Right atrium auricular region (tissue), 2 donors: ENCODE data around the gene KCNMA1. TPM values are rescaled to one million over a fixed set of nuclear protein-coding genes. Genes with fewer than 3 reads are reported as not detected.

Experiments used
- DNase-seq: peaks from one replicate; pipeline ENCODE4 v3.0.0-alpha.2; 2019; ENCODE audit warnings: low spot score
- H3K27ac ChIP-seq, 2 donors: fragments of 200-600 bp; sonication (generic); 1 replicate in 1 of 2; 2 replicates in 1 of 2; pipeline ENCODE4 v1.5.1; 2016 to 2019
- H3K27me3 ChIP-seq, 2 donors: fragments of 200-600 bp; sonication (generic); one replicate each; pipeline versions ENCODE4 v1.5.1 to v1.6.0; 2017 to 2019
- H3K36me3 ChIP-seq: fragments of 200-600 bp; sonication (generic); one replicate; pipeline ENCODE4 v1.5.1; 2016
- H3K4me1 ChIP-seq, 2 donors: fragments of 200-600 bp; sonication (generic); one replicate each; pipeline versions ENCODE4 v1.5.1 to v1.6.0; 2017 to 2019
- H3K4me3 ChIP-seq, 2 donors: fragments of 200-600 bp; sonication (generic); 1 replicate in 1 of 2; 2 replicates in 1 of 2; pipeline ENCODE4 v1.5.1; 2017 to 2019; ENCODE audit warnings: mild to moderate bottlenecking in 1 of 2, moderate library complexity in 1 of 2
- H3K9me3 ChIP-seq, 2 donors: fragments of 200-600 bp; sonication (generic); one replicate each; pipeline ENCODE4 v1.5.1; 2019
- CTCF ChIP-seq, 2 donors: fragments of 200-600 bp; sonication (generic); IDR thresholded peaks; one replicate each; pipeline ENCODE4 v1.5.1; 2019; ENCODE audit warnings: antibody characterized with exemption in 2 of 2
- total RNA-seq, 2 donors: library from RNA; depleted of rRNA; stranded (reverse); fragments of >200 nt; gene quantifications; one replicate each; pipeline ENCODE4 v1.1.0, GENCODE V29; 2016

KCNMA1 gene
- total RNA-seq, 2 donors from 2014 or later: 2.3 to 3.5 TPM

- no peak overlapping the region for H3K4me3 ChIP-seq
- no peak overlapping the region for H3K27ac ChIP-seq
- H3K36me3 ChIP-seq: no peaks in the 10 kb centered on the region
- H3K27me3 ChIP-seq: no peaks in the 10 kb centered on the region
- DNase-seq: no peak
- H3K4me1 ChIP-seq: no peaks in the 10 kb centered on the region
- TF ChIP-seq CTCF (IDR thresholded peaks at IDR 0.05): no peak
- H3K9me3 ChIP-seq: no peaks in the 10 kb centered on the region
These were observed 16.9 kb downstream of the KCNMA1 start for GRCh38 chr10:77620731-77621130.

GRCh38 chr10:77619964-77620703, 17.5 kb downstream of the KCNMA1 start:
- Histone ChIP-seq H3K4me3 (no peak overlapping the region), H3K36me3 (no peaks in the 10 kb centered on the region), H3K27me3 (no peaks in the 10 kb centered on the region), H3K9me3 (no peaks in the 10 kb centered on the region), H3K4me1 (no peaks in the 10 kb centered on the region), H3K27ac (no peak overlapping the region)
- no peak for TF ChIP-seq CTCF (IDR thresholded peaks at IDR 0.05)
- DNase-seq: no peak

- no peaks in the 10 kb centered on the region for H3K36me3 ChIP-seq
- no peak overlapping the region for H3K4me3 ChIP-seq
- no peak overlapping the region for H3K27ac ChIP-seq
- no peak for TF ChIP-seq CTCF (IDR thresholded peaks at IDR 0.05)
- no peak for DNase-seq
- H3K9me3 ChIP-seq: no peaks in the 10 kb centered on the region
- H3K27me3 ChIP-seq: no peaks in the 10 kb centered on the region
- H3K4me1 ChIP-seq: no peaks in the 10 kb centered on the region
These were observed 19.5 kb downstream of the KCNMA1 start for GRCh38 chr10:77618117-77618516.

- H3K36me3 ChIP-seq: no peaks in the 10 kb centered on the region
- H3K4me3 ChIP-seq: no peak overlapping the region
- no peak for DNase-seq
- no peak overlapping the region for H3K27ac ChIP-seq
- no peak for TF ChIP-seq CTCF (IDR thresholded peaks at IDR 0.05)
- no peaks in the 10 kb centered on the region for H3K4me1 ChIP-seq
- H3K27me3 ChIP-seq: no peaks in the 10 kb centered on the region
- H3K9me3 ChIP-seq: no peaks in the 10 kb centered on the region
These were observed 20.8 kb downstream of the KCNMA1 start for GRCh38 chr10:77616766-77617165.

- no peak for TF ChIP-seq CTCF (IDR thresholded peaks at IDR 0.05)
- H3K9me3 ChIP-seq: no peaks in the 10 kb centered on the region
- no peak overlapping the region for H3K27ac ChIP-seq
- no peak for DNase-seq
- H3K27me3 ChIP-seq: no peaks in the 10 kb centered on the region
- H3K4me3 ChIP-seq: no peak overlapping the region
- no peaks in the 10 kb centered on the region for H3K4me1 ChIP-seq
- H3K36me3 ChIP-seq: no peaks in the 10 kb centered on the region
These were observed 22.6 kb downstream of the KCNMA1 start for GRCh38 chr10:77614778-77615625.
